Endometrial microvascular endothelial cells (primary cell): ENCODE data around the gene MEGF8. TPM values are rescaled to one million over a fixed set of nuclear protein-coding genes. Genes with fewer than 3 reads are reported as not detected.
"Not testable (repeated sequence)": the region's sequence is repeated elsewhere in the genome, so short reads cannot be mapped to it uniquely, and the experiment has no call there.

Experiments used
- in situ Hi-C: cut with HindIII; loops from 2 replicates; pipeline ENCODE4 v1.10.0; 2017; ENCODE audit warnings: low sequenced_read_pairs, low pct_unique_long_range_greater_than_20kb; ENCODE audit errors: inconsistent ontology term
- total RNA-seq: library from RNA; depleted of rRNA; stranded (reverse); fragments of >200 nt; gene quantifications from one replicate; pipeline ENCODE4 v1.2.3, GENCODE V29; 2015; ENCODE audit errors: inconsistent ontology term

The MEGF8 gene
- total RNA-seq, 1 donor from 2014 or later = 17.4 TPM

DNA sequence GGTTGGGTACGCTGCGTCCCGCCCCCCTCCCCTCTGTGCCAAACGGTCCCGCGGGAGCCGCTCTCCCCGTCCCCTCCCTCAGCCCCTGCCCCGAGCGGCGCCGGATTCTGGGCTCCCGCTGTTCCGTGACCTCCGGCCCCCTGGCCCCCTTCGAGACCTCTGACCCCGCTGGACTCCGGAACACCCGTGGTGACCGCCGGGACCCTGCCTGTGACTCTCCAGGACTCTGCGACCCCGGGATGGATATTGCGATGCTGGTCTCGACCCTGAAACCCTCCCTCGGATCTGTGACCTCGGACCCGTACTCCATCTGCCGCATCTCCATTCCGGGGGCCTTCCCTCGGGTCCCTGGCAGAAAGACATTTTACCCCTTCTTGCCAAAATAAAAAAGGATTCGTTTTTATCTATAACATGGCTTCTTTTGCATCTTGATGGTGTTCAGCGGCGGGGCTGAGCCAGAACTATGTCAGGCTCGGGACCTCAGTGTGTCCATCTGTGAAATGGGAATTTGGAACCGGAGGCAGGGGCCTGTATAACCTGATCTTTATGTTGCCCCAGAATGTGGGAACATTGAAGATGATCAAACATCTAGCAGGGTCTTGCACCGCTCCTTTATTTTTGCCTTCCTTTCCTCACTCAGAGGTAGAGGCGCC is 654 bp upstream of the MEGF8 start:
- in situ Hi-C loops = no loop called here

DNA sequence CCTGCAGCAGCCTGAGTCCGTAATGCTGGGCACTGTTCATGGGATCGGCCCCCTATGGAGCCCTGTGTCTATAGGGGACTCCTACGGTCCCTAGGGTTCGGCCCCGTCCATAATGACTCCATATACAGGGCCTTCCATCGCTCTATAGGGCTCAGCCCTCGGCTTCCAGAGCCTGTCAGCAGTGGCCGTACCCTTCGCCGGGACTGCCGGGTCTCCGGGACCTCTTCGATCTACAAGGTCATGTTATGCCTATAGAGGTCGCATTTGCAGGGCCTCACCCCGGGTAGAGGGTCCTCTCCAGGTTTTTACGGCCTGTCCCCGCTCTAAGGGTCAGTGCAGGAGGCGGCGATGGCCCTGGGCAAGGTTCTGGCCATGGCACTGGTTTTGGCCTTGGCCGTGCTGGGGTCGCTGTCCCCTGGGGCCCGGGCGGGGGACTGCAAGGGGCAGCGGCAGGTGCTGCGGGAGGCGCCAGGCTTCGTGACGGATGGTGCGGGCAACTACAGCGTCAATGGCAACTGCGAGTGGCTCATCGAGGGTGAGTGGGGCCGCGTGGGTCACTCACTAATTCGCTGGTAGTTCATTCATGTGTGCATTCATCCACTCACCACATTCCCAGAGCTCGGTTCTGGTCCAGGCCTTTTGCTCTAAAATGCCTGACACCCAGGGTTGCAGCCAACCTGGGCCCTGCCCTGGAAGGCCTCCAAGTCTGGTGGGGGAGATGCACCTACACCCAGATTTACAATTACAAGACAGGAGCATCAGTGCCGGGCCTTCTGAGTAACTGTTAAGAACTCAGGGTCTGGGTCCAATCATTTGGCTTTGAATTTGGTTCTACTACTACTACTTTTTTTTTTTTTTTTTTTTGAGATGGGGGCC is 699 bp downstream of the MEGF8 start:
- in situ Hi-C loops = no loop called here

DNA sequence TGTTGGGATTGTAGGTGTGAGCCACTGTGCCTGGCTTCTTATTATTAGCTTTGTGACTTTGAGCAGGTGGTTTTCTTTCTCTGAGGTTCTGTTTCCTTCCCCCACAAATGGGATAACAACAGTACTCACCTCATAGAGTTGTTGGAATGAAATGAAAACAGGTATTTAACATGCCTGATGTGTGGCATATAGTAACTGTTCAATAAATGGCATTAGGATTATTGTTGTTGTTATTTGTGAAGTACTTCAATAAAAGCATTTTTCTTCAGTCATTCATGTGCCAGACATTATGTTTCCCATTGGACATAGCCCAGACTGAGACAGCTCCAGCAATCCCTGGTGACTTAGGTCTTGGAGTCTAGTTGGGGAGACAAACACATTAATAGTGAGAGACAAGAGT is 1.5 kb downstream of the MEGF8 start:
- in situ Hi-C loops = no loop called here

DNA sequence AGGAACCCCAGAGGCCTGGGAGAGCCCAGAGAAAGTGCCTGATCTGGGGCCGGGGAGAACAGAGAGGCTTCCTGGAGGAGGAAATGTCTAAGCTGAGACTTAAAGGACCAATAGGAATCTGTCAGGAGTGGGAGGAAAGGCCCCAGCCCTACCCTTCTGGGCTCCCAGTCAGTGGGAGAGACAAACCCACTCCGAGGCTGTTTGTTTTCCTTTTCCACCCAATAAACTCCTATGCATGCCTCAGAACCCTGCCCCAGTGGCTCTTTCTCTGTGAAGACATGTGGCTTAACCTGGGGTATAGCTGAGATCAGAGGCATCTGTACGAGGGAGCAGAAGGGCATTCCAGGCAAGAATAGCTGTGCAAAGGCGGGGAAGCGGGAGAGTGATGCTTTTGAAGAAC is 1.9 kb downstream of the MEGF8 start:
- in situ Hi-C loops = no loop called here

DNA sequence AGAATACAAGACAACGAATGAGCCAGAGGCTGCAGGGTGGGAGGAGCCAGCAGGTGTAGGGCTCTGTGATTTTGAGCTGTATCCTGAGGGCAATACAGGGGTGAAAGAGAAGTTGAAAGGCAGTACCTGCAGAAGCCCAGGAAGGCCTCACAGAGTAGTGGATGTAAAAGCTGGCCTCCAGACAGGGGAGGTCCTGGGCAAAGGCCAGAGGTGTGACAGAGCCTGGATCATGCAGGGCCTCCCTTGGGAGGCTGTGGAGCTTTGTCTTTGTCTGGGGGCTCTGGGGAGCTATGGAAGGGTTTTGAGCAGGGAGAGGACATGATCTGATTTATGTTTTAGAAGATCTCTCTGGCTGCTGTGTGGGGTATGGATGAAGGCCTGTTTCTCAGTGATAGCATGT is 2.7 kb downstream of the MEGF8 start:
- in situ Hi-C loops = no loop called here

DNA sequence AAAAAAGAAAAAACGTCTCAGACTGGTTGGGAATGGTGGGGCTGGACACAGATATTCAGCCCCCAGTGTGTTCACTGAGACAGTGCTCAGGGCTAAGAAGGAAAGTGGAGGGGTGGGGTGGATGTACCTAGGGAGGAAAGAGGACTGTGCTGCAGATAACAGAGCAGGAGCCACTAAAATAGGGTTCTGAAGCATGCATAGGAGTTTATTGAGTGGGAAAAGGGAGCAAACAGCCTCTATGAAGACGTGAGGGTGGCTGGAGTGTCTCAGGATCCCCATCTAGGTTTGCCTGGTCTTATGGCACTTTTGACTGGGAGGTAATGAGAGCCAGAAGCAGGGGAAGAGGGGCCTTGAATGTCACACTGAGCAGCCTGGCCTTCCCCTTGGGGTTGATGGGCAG is 3.4 kb downstream of the MEGF8 start:
- in situ Hi-C loops = no loop called here

DNA sequence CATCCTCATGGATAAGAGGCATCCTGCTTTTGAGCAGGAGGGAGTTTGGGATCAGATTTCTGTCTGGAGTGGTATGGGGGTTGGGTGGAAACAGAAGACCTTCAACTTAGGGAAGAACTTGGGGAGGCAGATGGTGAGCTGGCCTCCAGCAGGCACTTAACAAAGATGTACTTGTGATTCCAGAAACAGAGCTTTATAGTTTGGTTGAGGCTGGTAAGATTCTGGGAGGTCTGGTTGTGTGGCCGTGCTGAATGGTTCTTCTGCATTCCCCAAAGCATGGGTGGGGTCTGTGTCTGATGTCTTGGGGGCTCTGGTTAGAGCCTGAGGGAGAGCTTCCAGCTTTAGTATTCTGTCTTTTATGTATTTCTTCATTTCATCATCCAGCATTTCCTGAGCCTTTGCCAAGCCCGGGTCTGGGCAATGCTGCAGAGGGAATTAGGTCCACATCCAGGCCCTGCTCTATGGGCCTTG is 4.8 kb downstream of the MEGF8 start:
- in situ Hi-C loops = no loop called here

DNA sequence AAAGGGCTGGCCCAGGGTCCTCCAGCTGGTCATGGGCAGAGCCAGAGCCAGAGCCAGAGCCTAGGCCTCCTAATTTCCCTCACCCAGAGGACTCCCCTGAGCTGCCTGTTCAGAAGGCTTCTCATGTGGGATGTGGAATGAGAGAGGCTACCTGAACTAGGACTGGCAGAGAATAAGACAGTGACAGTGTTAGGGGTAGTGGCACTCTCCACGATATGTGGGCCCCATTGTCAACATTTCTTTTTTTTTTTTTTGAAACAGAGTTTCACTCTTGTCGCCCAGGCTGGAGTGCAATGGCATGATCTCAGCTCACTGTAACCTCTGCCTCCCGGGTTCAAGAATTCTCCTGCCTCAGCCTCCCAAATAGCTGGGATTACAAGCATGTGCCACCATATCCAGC is 5.9 kb downstream of the MEGF8 start:
- in situ Hi-C loops = not testable (repeated sequence)

DNA sequence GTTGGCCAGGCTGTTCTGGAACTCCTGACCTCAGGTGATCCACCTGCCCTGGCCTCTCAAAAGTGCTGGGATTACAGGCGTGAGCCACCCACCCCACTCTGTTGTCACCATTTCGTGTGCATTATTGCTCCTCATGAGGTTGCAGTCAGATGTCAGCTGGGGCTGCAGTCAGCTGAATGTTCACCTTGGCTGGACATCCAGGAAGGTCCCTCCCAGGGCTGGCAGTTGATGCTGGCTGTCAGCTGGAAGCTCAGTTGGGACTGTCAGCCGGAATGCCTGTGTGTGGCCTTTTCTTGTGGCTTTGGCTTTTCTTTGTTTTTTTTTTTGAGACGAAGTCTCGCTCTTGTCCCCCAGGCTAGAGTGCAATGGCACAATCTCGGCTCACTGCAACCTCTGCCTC is 6.6 kb downstream of the MEGF8 start:
- in situ Hi-C loops = no loop called here

DNA sequence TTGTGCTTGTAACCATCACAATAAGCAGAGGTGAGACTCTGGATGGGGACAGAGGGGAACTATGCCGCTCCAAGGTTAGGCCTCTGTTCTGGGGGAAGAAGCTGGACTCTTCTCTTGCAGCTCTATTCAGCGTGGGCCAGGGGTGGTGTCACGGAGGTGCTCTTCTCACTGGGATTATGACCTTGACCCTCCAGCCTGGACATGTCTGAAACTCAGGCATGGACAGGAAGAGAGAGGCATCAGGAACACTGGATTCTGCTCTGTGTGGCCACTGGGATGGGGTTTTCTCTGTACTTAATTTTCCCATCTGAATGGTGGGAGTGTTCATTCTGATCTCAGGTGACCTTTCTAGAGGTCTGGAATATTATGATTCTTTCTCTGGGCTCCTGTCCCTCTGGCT is 7.6 kb downstream of the MEGF8 start:
- in situ Hi-C loops = no loop called here

DNA sequence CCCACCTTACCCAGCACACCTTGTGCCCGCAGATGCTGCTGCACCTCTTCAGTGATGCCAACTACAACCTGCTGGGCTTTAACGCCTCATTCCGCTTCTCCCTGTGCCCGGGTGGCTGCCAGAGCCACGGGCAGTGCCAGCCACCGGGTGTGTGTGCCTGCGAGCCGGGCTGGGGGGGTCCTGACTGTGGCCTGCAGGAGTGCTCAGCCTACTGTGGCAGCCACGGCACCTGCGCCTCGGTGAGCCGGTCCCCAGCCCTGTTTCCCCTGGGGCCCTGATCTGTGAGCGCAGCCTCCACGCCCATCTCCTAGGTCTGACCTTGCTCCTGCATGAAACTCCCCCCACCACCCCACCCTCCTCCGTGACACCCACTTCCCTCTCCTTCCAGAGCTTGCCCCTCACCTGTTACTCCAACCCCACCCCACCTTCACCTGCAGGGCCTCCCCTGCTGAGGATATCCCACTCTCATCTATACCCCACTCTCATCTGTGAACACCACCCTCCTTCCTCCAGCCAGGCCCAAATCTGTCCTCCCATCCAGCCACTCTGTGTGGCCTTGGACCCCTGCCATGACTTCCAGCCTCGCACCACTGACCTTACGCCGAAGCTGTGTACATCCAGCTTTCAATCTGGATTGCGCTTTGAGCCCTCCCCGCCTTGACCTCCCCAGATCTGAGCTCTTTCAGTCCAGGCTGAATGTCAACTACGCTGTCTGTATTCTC is 8.7 kb downstream of the MEGF8 start:
- in situ Hi-C loops = no loop called here

DNA sequence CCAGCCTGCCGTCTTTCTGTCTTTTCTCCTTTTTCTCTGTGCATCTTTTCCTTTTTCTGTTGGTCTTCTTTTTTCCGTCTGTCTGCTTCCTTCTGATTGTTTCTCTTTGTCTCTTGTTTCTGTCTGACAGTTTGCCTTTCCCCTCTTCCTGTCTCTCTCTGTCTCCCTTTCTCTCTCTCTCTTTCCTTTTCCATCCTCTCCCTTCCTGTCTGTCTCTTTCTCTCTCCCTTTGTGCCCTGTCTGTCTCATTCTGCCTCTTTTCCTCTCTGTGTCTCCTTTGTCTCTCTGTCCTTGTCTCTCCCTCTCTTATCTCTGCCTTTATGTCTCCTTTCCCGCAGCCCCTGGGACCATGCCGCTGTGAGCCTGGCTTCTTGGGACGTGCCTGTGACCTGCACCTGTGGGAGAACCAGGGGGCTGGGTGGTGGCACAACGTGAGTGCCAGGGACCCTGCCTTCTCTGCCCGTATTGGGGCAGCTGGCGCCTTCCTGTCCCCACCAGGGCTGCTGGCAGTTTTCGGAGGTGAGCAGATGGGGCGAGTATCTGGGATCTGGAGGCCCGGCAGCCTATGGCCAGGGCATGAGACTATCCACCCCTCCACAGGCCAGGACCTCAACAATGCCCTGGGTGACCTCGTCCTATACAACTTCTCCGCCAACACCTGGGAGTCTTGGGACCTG is 9.4 kb downstream of the MEGF8 start:
- in situ Hi-C loops = no loop called here

DNA sequence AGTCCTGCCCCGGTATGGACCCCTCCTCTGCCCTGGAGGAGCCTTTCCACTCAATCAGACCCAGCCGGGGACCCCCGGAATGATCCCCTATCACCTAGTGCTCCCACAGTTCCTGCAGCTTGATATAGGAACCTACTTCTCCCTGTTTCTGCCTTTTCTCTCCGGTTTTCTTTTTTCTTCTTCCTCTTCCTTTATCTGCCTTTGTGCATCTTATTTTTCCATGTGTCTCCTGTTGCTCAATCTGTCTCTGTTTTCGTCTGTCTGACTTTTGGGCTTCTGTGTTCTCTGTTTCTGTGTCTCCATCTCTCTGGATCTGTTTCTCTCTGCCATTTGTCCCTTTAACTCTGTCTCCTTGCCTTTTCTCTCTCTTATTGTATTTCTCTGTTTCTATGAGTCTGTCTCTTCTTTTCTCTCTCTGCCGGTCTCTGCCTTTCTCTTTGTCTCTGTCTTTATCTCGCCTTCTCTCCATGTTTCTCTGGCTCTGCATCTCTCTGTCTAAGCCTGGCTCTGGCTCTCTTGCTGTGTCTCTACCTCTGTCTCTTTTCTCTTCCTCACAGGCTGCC is 10.0 kb downstream of the MEGF8 start:
- in situ Hi-C loops = no loop called here

DNA sequence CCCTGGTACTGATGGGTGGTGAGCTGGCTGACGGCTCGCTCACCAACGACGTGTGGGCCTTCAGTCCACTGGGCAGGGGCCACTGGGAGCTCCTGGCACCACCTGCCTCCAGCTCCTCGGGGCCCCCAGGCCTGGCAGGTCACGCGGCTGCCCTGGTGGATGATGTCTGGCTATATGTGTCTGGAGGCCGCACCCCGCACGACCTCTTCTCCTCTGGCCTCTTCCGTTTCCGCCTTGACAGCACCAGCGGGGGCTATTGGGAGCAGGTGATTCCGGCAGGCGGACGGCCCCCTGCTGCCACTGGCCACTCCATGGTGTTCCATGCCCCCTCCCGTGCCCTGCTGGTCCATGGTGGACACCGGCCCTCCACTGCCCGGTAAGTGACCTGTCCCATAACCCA is 10.5 kb downstream of the MEGF8 start:
- in situ Hi-C loops = no loop called here

DNA sequence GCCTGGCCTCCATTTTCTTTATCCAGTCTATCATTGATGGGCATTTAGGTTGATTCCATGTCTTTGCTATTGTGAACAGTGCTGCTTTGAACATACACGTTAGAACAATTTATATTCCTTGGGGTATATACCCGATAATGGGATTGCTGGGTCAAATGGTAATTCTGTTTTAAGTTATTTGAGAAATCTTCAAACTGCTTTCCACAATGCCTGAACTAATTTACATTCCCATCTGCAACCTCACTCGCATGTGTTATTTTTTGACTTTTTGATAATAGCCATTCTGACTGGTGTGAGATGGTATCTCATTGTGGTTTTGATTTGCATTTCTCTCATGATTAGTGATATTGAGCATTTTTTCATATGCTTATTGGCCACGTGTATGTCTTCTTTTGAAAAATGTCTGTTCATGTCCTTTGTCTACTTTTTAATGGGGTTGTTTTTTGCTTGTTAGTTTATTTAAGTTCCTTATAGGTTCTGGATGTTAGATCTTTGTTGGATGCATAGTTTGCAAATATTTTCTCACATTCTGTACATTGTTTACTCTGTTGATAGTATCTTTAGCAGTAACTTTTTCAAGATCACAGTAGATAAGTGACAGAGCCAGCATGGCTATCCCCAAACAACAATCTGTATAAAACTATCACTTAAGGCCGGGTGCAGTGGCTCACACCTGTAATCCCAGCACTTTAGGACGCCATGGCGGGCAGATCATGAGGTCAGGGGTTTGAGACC is 13.9 kb downstream of the MEGF8 start:
- in situ Hi-C loops = not testable (repeated sequence)

DNA sequence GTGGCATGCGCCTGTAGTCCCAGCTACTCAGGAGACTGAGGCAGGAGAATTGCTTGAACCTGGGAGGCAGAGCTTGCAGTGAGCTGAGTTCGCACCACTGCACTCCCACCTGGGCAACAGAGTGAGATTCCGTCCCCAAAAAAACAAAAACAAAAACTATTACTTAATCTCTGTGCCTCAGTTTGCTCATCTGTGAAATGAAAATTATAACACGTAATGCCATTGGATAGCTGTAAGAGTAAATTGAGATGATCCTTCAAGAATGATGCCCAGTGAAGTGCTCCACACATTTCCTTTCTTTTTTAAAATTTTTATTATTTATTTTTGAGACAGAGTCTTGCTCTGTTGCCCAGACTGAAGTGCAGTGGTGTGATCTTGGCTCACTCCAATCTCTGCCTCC is 14.5 kb downstream of the MEGF8 start:
- in situ Hi-C loops = not testable (repeated sequence)

DNA sequence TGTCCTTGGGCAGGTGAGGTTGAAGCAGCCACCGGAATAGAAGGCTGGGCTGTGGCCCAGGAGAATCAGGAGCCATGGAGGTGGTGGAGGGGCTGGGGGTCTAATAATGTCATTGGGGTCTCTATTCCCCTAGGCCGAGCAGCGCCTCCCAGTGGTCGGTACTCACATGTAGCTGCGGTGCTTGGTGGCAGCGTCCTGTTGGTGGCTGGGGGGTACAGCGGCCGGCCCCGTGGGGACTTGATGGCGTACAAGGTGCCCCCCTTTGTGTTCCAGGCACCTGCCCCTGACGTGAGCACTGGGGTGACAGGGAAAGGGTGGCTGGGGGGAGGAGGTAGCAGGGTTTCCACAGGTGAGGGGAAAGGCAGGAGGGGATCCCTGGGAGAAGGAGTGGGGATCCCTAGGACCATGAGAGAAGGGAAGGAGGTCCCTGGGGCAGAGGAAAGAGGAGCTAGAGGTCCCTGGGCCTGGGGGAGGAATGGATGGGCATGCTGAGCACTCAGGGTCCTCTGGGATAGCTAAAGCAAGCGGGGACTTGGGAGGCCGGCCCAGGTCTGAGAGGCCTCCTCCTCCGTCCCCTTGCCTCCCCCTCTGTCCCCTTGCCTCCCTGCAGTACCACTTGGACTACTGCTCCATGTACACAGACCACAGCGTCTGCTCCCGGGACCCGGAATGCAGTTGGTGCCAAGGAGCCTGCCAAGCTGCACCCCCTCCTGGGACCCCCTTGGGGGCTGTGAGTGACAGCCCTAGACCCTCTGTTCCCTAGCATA is 18.1 kb downstream of the MEGF8 start:
- in situ Hi-C loops = no loop called here
